GM12874 (cell line): ENCODE data around the gene POU1F1.

Experiments used
- CTCF ChIP-seq: IDR thresholded peaks from 2 replicates; pipeline ENCODE4 v1.5.1; 2011; ENCODE audit warnings: low read depth, mild to moderate bottlenecking, control low read depth, low read length, moderate library complexity; ENCODE audit not compliant: insufficient read depth

Gene POU1F1

GRCh38 chr3:87270908-87271700, 5.3 kb downstream of the POU1F1 start:
- TF ChIP-seq CTCF, result no peak

- no peak for TF ChIP-seq CTCF
Observed at GRCh38 chr3:87269723-87270122, 6.7 kb downstream of the POU1F1 start.

- no peak for TF ChIP-seq CTCF
Observed at GRCh38 chr3:87268646-87269211, 7.7 kb downstream of the POU1F1 start.

- TF ChIP-seq CTCF, result no peak
Observed at GRCh38 chr3:87267953-87268645, 8.3 kb downstream of the POU1F1 start.

GRCh38 chr3:87261925-87262324, 14.5 kb downstream of the POU1F1 start:
- TF ChIP-seq CTCF, result no peak

GRCh38 chr3:87260270-87260669, 16.1 kb downstream of the POU1F1 start:
- peak; percentile 58; the same call in 1 of the 2 replicates for TF ChIP-seq CTCF

- TF ChIP-seq CTCF, result no peak
Observed at GRCh38 chr3:87250009-87250408, 26.4 kb downstream of the POU1F1 start.
